Pancreas (tissue), 10 donors: ENCODE data around the gene MYOM3. TPM values are rescaled to one million over a fixed set of nuclear protein-coding genes. Genes with fewer than 3 reads are reported as not detected.

Experiments used
- ATAC-seq, 4 donors: fragments of 200-7000 bp; cut with Tn5 transposase; one replicate each; pipeline versions ENCODE4 v1.8.0 to v1.9.1; 2020; ENCODE audit warnings: mild to moderate bottlenecking in 4 of 4, moderate library complexity in 4 of 4
- DNase-seq, 6 donors: peaks; one replicate each; pipeline ENCODE4 v3.0.0-alpha.2; 2020
- FAIRE-seq: peaks from 2 replicates; lab custom pipeline; 2012; peaks lifted over from hg19 to GRCh38; lab: Jason Lieb, UNC
- H3K27ac ChIP-seq, 4 donors: fragments of 200-600 bp; sonication (generic); 1 replicate in 3 of 4; 2 replicates in 1 of 4; pipeline versions ENCODE4 v1.5.0 to v1.8.0; 2020
- H3K27me3 ChIP-seq, 4 donors: fragments of 200-600 bp; one replicate each; pipeline ENCODE4 v1.8.0; 2021
- H3K36me3 ChIP-seq, 3 donors: fragments of 200-600 bp; sonication (generic) in 1 of 3; one replicate each; pipeline versions ENCODE4 v1.5.0 to v1.8.0; 2020 to 2021
- H3K4me1 ChIP-seq, 3 donors: fragments of 200-600 bp; one replicate each; pipeline ENCODE4 v1.8.0; 2021
- H3K4me3 ChIP-seq, 4 donors: fragments of 200-600 bp; sonication (generic) in 2 of 4; one replicate each; pipeline versions ENCODE4 v1.5.0 to v1.8.0; 2020 to 2021
- H3K9me3 ChIP-seq, 4 donors: fragments of 200-600 bp; one replicate each; pipeline ENCODE4 v1.8.0; 2021
- WGBS, 2 donors: extraction: QIAGEN DNeasy Blood & Tissue Kit; methylation state at CpG; one replicate each; pipeline ENCODE4 v1.1.7; 2013; 5-methylcytosine and 5-hydroxymethylcytosine counted together
- intact Hi-C, 3 donors: fragments of 100-400 bp; cut with DNase I; formaldehyde crosslinking; loops; one replicate each; pipeline versions ENCODE4 v1.11.1 to v1.14.2; 2022
- polyA plus RNA-seq, 2 donors: library from polyadenylated mRNA; stranded (reverse); fragments of 200-250 nt; gene quantifications; one replicate each; pipeline ENCODE4 v1.2.3, GENCODE V29; 2013
- total RNA-seq, 6 donors: library from RNA; stranded (reverse); fragmentation: NEBNext Ultra II Directional in 4 of 6; extraction: Animal tissue kit (Norgen Biotek cat#: 25700) in 4 of 6; gene quantifications; one replicate each; pipeline versions ENCODE4 v1.2.1 to v1.2.4, GENCODE V29; 2021 to 2023
- TF ChIP-seq, protein P1 (sequence below), 4 donors: fragments of 200-600 bp; sonication (generic) in 3 of 4; IDR thresholded peaks; one replicate each; pipeline versions ENCODE4 v1.5.0 to v1.8.0; 2021; ENCODE audit warnings: antibody characterized with exemption in 4 of 4
- donor health status: healthy with polysubstance abuse.
- donor health status: DM: no; HTN: no; CAD: no; lungs with moderate emphysema.
- donor health status: DM: no; HTN: no; CAD: no.
- donor health status: control.
- donor health status: control.
- donor health status: Bipolar disorder and iron deficiency.
- donor health status: DM: yes; HTN: yes; CAD: no.
- donor health status: DM: no; HTN: no; CAD: no.
- donor health status: DM: no; HTN: no; CAD: no.
- donor health status: DM: yes; HTN: yes; CAD: no.

MYOM3 gene
- total and polyA plus RNA-seq, 8 donors: 0.38 to 1.7 (median 0.79) TPM

DNA sequence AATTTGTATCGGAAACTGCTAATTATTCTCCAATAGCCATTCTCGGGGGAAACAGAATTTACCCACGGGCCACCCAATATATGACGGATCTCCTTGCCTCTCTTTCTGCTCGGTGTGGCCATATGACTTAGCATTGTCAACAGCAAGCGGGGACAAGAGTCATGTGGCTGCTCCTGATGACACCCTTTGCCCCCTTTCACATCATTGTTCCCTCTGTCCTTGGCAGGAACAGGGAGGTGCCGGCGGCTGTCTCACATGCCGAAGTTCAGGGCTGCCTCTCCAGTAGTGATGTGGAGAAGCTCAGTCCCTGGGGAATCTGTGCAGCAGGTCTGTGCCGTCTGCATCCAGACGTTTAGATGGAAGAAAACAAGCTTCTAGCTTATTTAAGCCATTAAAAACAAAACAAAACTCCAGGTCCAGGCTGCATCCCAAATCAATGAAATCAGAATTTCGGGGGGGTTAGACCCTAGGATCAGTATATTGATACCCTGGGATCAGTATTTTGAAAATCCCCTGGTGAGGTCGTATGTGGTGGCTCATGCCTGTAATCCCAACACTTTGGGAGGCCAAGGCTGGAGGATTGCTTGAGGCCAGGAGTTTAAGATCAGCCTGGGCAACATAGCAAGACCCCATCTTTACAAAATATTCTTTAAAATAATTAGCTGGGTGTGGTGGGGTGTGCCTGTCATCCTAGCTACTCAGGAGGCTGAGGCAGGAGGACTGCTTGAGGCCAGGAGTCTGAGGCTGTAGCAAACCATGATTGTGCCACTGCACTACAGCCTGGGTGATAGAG is 10.8 kb downstream of the MYOM3 start:
- FAIRE-seq: no peak
- 88 to 92% methylated on average over 13 of the region's 13 CpGs for WGBS, 2 donors

DNA sequence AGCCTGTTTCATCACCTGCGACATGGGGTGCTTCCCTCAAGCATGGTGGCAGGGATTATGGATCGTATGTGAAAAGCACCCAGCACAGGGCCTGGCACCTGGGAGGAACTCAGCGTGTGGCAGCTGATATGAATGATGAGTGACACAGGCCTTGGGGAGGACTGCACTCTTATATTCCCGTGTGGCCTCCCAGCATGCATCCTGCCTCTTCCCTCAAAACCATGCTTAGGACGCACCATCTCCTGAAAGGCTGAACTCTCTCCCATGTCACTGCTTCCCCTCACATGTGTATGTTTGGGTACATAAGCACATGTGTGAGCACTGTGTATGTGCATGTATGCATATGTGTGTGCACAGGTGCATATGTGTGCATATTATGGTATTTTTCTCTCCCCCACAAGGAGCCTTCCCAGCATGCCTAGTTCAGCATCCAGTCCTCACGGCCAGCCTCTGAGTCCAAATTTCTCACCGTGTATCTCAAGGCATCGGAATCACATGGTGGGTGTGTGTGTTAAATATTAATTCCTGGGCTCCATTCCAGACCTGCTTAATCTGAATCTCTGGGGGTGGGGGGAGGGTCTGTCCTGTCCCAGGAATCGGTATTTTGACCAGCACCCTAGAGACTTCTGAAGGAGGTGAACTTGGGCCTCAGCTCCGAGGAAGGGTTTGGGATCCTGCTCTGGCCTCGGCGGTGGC is 12.8 kb downstream of the MYOM3 start:
- DNase-seq (peak in 1 of 6 donors; percentile 13), FAIRE-seq (no peak), ATAC-seq (peak in 3 of 4 donors; percentile 23 to 55 (median 54))
- TF ChIP-seq, protein P1, sequence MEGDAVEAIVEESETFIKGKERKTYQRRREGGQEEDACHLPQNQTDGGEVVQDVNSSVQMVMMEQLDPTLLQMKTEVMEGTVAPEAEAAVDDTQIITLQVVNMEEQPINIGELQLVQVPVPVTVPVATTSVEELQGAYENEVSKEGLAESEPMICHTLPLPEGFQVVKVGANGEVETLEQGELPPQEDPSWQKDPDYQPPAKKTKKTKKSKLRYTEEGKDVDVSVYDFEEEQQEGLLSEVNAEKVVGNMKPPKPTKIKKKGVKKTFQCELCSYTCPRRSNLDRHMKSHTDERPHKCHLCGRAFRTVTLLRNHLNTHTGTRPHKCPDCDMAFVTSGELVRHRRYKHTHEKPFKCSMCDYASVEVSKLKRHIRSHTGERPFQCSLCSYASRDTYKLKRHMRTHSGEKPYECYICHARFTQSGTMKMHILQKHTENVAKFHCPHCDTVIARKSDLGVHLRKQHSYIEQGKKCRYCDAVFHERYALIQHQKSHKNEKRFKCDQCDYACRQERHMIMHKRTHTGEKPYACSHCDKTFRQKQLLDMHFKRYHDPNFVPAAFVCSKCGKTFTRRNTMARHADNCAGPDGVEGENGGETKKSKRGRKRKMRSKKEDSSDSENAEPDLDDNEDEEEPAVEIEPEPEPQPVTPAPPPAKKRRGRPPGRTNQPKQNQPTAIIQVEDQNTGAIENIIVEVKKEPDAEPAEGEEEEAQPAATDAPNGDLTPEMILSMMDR (IDR thresholded peaks at IDR 0.05): no peak
- intact Hi-C loops: no loop called here
- H3K27me3 ChIP-seq: no peaks in the 10 kb centered on the region
- H3K4me3 ChIP-seq: no peak overlapping the region
- no peaks in the 10 kb centered on the region for H3K36me3 ChIP-seq
- no peak overlapping the region for H3K27ac ChIP-seq
- H3K4me1 ChIP-seq: peaks cover 19 to 31% (median 24%) of the 10 kb centered on the region in 3 donors
- 38 to 41% methylated on average over 12 of the region's 12 CpGs for WGBS, 2 donors
- H3K9me3 ChIP-seq: no peaks in the 10 kb centered on the region

More for the DNA sequence above, 10.8 kb downstream of the MYOM3 start:
- intact Hi-C loops: no loop called here
- peak in 2 of 6 donors; percentile 7 to 29 for DNase-seq
- no peaks in the 10 kb centered on the region for H3K9me3 ChIP-seq
- no peak overlapping the region for H3K4me3 ChIP-seq
- H3K27me3 ChIP-seq: no peaks in the 10 kb centered on the region
- TF ChIP-seq, protein P1 (IDR thresholded peaks at IDR 0.05): no peak
- ATAC-seq: no peak
- no peak overlapping the region for H3K27ac ChIP-seq
- H3K4me1 ChIP-seq: peaks cover 19 to 24% (median 24%) of the 10 kb centered on the region in 3 donors
- no peaks in the 10 kb centered on the region for H3K36me3 ChIP-seq

DNA sequence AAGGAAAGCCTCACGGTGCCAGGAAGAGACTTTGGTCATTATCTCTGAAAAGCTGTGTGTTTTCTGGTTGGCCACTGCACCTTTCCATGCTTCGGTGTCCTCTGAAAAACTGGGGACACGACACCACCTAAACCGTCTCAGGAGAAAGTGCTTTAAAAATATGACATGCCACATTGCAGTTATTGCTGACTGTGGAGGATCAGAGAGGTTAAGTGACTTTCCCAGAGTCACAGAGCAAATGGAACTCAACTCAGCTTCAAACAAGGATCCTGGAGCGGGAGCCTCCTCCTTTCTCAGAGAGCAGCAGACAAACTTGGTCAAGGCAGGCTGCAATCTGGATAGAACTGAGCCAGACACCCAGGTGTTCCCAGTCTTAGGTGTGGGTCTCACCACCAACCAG is 13.8 kb downstream of the MYOM3 start:
- TF ChIP-seq, protein P1 (IDR thresholded peaks at IDR 0.05): no peak
- Histone ChIP-seq H3K4me1 (peaks cover 13 to 26% (median 14%) of the 10 kb centered on the region in 3 donors), H3K36me3 (no peaks in the 10 kb centered on the region), H3K27ac (no peak overlapping the region), H3K4me3 (no peak overlapping the region), H3K27me3 (no peaks in the 10 kb centered on the region), H3K9me3 (no peaks in the 10 kb centered on the region)
- ATAC-seq: no peak
- WGBS, 2 donors: 93 to 94% methylated on average over 5 of the region's 5 CpGs
- DNase-seq: no peak
- no peak for FAIRE-seq
- intact Hi-C loops: no loop called here

DNA sequence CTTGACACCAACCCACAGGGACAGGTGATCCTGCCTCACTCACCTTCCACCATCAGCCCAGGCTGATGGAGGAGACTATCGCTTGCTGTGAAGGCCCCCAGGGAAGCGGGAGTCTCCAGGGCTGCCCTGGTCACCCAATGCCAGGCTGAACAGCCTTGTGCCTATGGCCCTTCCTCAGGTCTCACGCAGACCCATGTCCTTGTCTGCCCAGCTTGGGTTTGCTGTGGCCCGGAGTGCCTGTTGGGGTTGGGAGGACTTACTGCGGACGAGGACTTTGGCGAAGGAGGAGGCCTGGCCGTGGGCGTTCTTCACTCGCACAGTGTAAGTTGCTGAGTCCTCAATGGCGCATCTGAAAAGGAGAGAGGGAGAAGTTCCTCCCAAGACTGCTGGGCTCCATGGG is 14.3 kb downstream of the MYOM3 start:
- intact Hi-C loops: no loop called here
- TF ChIP-seq, protein P1 (IDR thresholded peaks at IDR 0.05): no peak
- no peaks in the 10 kb centered on the region for H3K9me3 ChIP-seq
- H3K4me1 ChIP-seq: peaks cover 10 to 22% (median 10%) of the 10 kb centered on the region in 3 donors
- no peak for ATAC-seq
- no peak overlapping the region for H3K27ac ChIP-seq
- DNase-seq: peak in 1 of 6 donors; percentile 42
- H3K4me3 ChIP-seq: no peak overlapping the region
- H3K36me3 ChIP-seq: no peaks in the 10 kb centered on the region
- H3K27me3 ChIP-seq: no peaks in the 10 kb centered on the region
- 93 to 95% methylated on average over 11 of the region's 11 CpGs for WGBS, 2 donors
- FAIRE-seq: no peak
